GM19351 (cell line): ENCODE measurements around the gene S100A9.
A peak's percentile ranks its signal among the peaks of the same experiment; 100 is the strongest.
"Not testable (repeated sequence)": the region's sequence is repeated elsewhere in the genome, so short reads cannot be mapped to it uniquely, and the experiment has no call there.

Source experiments
- ATAC-seq: cut with Tn5 transposase; IDR thresholded peaks from one replicate; pipeline ENCODE4 v1.9.1; 2021; ENCODE audit warnings: mild to moderate bottlenecking, moderate library complexity; ENCODE audit not compliant: unreplicated experiment

S100A9 gene

DNA sequence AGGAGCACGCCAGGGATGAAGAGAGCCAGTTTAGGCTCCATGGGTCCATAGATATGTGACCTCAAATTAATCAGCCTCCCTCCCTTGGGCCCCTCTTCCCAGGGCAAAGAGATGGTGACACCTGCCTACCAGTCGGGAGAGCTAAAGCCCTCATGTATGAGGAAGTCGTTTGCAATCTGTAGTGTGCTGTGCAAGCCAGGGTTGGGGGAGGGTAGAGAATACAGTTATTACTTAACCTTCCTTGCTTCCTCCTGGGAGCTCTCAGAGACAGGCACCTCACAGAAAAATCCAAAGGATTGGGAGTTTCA lies 13.0 kb upstream of the S100A9 start:
- ATAC-seq, result no peak

DNA sequence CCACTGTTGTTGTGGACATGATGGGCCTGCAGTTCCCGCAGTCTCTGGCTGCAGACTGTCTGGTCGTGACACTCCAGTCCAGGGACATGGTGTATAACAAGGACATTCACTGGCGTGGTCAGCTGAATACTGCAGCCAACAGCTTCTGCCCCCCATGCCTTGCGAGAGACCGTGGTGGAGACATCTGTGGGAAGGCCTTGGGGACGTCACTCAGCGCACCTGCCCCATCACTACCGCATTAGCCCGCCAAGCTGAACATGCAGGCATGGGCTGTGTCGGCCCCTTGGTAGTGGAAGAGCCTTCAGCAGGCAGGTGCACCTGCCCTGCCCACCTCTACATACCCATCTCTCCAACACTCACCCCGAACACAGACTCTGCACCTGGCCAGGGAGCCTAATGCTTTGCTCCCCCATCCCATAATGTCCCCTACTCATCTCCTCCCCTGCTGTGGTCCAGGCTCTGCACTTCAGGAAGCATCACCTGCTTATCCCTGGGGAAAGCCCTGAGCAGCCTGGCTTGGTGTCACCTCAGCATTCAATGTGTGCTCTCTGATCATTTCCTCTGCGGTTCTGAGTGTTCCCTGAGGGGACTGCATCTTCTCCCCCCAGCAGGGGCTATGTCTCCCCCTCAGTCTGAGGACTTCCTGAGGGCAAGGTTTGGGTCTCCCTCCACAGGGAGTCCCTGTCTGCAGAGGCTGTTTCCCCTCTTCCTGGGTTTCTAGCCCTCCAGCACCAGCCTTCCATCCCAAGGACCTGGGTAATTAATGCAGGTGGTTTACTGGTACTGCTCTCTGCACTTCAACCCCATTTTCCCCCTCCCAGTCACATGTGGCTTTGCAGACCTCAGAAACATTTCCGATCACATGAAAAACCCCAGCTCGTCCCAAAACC lies 12.2 kb upstream of the S100A9 start:
- no peak for ATAC-seq

DNA sequence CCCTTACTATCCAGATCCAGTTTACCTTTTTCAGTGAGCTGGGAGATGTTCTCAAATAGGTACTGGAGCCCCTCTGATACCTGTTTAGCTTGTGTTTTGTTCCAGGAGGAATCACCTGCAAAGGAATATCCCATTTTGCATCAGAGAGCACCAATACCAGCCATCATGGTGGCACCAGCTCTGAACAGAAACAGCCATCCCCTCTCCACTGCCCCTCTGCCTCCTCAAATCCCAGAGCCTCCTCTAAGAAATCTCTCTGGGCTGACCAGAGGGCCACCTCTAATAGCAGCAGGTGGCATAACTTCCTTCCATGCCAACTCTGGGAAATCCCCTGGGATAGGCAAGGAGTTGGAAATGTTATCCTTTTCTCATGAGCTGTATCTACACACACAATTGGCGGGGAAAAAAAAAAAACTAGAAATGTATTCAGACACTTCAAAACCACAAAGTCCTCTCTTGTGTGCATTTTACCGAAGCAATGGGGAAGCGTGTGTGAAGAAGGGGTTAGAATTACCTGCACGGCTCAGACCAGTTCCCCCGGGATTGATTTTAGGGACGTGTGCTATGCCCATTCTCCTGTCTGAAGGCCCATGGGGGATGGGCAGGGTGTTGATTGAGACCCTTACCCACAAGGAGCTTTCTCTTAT lies 11.5 kb upstream of the S100A9 start:
- no peak for ATAC-seq

DNA sequence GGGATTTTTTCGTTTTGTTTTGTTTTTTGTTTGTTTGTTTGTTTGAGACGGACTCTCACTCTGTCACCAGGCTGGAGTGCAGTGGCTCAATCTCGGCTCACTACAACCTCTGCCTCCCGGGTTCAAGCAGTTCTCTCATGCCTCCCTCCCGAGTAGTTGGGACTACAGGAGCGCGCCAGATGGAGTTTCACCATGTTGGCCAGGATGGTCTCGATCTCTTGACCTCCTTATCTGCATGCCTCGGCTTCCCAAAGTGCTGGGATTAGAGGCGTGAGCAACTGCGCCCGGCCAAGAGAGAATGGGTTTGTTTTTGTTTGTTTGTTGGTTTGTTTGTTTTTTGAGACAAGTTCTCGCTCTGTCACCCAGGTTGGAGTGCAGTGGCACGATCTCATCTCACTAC lies 10.6 kb upstream of the S100A9 start:
- ATAC-seq, result not testable (repeated sequence)

GRCh38 chr1:153347856-153348255 lies 9.8 kb upstream of the S100A9 start:
- ATAC-seq, result no peak

- no peak for ATAC-seq
Measured at GRCh38 chr1:153348511-153349362, 8.9 kb upstream of the S100A9 start, which contains the start of gene PGLYRP4. PGLYRP4 (minus strand) TSS chr1:153348841; CDS start chr1:153347932, 909 bp downstream.

DNA sequence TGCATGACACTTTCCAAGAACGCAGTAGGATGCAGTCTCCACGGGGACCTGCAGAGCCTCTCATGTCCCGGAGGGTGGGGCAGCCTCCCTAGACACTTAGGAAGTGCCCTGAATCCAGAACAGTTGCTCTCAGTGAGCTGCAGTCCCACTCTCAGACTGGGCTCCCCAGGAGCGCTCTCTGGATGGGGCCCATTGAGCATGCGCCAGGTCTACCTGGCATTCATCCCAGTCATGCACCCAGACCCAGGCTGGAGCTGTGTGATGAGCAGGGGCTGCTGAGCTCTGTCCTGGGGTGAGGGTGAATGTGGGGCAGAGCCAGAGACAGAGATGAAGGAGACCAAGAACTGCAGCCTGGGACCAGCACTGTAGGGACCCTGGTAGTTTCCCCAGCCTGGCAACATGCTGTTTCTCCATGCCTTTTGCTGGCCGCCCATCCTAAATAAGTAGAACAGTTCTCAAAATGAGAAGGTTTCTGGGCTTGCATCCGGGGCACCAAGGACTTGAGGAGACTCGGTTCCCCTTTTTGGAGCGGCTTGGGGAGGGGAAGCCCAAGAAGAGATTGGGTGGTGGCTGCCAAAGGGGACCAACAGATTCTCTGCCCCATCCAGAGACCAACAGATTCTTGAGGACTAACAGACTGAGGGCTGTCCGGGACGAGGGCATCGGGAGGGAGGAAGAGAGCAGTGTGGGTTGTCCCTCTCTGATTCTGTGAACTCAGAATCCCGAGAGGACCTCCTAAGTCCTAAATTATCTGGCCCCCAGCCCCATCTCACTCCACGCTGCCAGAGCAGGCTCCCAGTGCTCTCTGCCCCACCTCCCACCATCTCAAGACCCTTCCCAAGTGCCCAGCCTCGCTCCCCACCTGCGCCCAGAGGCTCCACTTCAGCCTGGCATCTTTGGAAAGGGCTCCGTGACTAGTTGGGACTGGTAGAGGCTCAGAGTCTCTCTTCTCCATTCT lies 8.0 kb upstream of the S100A9 start:
- no peak for ATAC-seq

GRCh38 chr1:153350321-153350957 lies 7.2 kb upstream of the S100A9 start:
- no peak for ATAC-seq

DNA sequence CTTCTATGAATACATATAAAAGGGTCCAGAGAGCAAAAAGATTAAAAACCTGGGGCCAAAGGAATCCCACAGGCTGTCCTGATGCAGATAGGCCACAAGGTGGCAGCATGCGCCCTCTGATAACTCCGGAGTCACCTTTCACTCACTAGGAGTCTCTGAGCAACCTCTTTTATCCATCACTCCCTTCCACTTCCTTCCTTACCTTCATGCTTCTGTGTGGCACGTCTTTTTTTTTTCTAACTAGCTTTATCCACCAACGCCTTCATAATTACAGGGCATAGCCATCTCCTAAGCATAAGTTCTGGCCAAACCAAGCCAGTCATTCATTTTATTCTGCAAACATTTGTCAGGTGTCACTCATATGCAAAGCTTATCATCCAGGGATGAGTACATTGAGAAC lies 5.1 kb upstream of the S100A9 start:
- no peak for ATAC-seq

DNA sequence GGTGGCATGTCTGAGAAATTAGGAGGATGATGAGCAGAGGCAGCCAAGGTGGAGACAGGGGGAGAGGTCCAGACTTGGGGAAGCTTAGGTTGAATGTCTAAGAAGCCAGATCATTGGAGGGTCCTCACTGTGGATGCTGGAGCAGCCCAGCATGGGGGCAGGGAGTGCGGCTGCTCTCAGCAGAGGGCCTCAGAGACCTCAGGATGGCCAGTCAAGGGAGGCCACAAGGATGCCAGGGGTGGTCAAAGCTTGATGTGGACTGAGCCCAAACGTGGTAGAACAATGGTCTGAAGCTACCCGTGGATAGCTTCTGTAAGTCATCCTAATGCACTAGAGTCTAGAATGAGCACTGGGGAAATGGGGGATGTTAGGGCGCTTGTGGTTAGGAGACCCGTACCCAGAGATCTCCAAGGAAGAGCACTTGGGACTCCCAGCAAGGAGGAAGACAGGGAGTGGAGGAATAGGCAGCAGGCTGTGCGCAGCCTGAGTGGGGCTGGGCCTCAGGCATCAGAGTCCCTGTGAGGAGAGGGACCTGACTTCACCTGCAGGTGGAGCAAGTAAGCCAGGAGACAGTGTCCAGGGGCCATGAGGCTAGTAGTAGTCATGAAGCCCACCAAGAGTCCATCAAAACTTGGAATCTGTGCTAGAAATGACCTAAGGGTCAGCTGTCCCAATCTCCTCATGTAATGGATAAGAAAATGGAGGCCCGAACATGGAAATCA lies 4.3 kb upstream of the S100A9 start:
- no peak for ATAC-seq

GRCh38 chr1:153354515-153355193 lies 3.0 kb upstream of the S100A9 start:
- no peak for ATAC-seq

- peak; percentile 44 for ATAC-seq
Measured at GRCh38 chr1:153355445-153356071, 2.1 kb upstream of the S100A9 start.

GRCh38 chr1:153356392-153357075 lies 1.1 kb upstream of the S100A9 start:
- ATAC-seq, result no peak

GRCh38 chr1:153357076-153357852 lies 390 bp upstream of the S100A9 start:
- no peak for ATAC-seq

DNA sequence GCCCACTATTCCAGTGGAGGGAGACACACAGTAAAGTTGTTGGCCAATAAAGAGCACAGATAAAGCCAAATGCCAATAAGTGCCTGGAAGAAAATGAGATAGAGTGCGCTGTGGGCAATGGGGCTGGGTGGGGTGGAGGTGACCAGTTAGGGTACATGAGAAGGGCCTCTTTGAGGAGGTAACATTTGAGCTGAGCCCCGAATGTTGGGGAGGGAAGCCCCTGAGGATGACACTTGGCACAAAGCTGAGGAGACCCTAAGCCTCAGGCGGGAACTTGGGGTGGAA lies 979 bp downstream of the S100A9 start:
- ATAC-seq, result no peak

DNA sequence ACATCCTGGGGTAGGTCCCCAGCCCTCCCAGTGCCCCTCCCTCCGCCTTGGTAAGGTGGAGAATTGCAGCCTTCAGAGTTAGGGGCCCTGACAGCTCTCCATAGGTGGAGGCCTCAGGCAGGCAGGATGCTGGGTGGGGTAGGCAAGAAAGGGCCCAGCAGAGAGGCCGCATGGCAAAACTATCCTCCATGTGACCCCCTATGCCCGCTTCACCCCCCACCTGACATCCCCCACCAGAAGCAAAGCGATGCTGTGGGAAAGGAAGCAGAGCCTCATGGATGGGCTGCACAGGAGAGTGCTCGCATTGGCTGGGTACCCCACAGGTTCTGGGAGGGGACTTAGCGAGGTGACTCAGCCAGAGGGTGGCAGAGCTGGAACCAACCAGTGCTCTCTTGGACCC lies 1.6 kb downstream of the S100A9 start:
- ATAC-seq, result no peak

GRCh38 chr1:153360190-153360589 lies 2.5 kb downstream of the S100A9 start:
- no peak for ATAC-seq
